Muscle of leg (tissue), 11 donors: ENCODE results near the gene ART3. TPM values are rescaled to one million over a fixed set of nuclear protein-coding genes. Genes with fewer than 3 reads are reported as not detected.

Source experiments
- DNase-seq: peaks from one replicate; pipeline ENCODE4 v3.0.0; 2013
- H3K27ac ChIP-seq: one replicate; pipeline ENCODE4 v1.5.1; 2013; ENCODE audit warnings: mild to moderate bottlenecking, low read length, control low read depth
- H3K27me3 ChIP-seq: one replicate; pipeline ENCODE4 v1.6.1; 2013; ENCODE audit warnings: low read length; ENCODE audit not compliant: control insufficient read depth, insufficient read depth
- H3K36me3 ChIP-seq: one replicate; pipeline ENCODE4 v1.6.1; 2013; ENCODE audit warnings: low read length; ENCODE audit not compliant: control insufficient read depth, insufficient read depth
- H3K4me1 ChIP-seq: one replicate; pipeline ENCODE4 v1.6.1; 2013; ENCODE audit warnings: low read length; ENCODE audit not compliant: control insufficient read depth, insufficient read depth
- H3K4me3 ChIP-seq: one replicate; pipeline ENCODE4 v1.5.1; 2013; ENCODE audit warnings: low read length, control low read depth
- H3K9me3 ChIP-seq: replicated peaks from 2 replicates; pipeline ENCODE4 v1.6.1; 2013; ENCODE audit warnings: low read depth, low read length; ENCODE audit not compliant: control insufficient read depth
- WGBS: methylation state at CpG from one replicate; pipeline ENCODE4 v1.1.5; 2013; ENCODE audit warnings: missing lambda C conversion rate; ENCODE audit not compliant: insufficient coverage; 5-methylcytosine and 5-hydroxymethylcytosine counted together
- polyA plus RNA-seq, 8 donors: library from polyadenylated mRNA; unstranded; fragments of 120-200 nt; gene quantifications; one replicate each; pipeline versions ENCODE4 v1.2.1 to v1.2.3, GENCODE V29; 2013; ENCODE audit warnings: inconsistent platforms in 1 of 8, low replicate concordance in 1 of 8; ENCODE audit not compliant: insufficient read length in 8 of 8, insufficient read depth in 1 of 8
- total RNA-seq: library from RNA; stranded (reverse); fragments of 120-200 nt; gene quantifications from one replicate; pipeline ENCODE4 v1.2.4, GENCODE V29; 2013

The ART3 gene
- total and polyA plus RNA-seq, 9 donors: 21.7 to 54.3 (median 37.4) TPM

DNA sequence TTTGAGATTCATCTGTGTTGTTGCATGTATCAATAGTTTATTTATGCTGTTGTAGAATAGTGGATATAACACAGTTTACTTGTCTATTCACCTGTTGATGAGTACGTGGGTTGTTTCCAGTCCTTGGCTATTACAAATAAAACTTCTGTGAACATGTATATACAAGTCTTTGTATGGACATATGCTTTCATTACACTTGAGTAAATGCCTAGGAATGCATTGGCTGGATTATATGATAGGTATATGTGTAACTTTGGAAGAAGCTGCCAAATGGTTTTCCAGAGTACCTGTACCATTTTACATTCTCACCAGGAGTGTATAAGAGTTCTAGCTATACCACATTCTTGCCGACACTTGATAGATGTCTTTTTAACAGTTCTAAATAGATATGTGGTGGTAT, 16.5 kb downstream of the ART3 start:
- H3K9me3 ChIP-seq: no peaks in the 10 kb centered on the region
- DNase-seq: no peak
- H3K27me3 ChIP-seq: no peaks in the 10 kb centered on the region
- peaks cover 4% of the 10 kb centered on the region for H3K4me1 ChIP-seq
- H3K36me3 ChIP-seq: no peaks in the 10 kb centered on the region
- H3K27ac ChIP-seq: no peak overlapping the region
- no peak overlapping the region for H3K4me3 ChIP-seq
- WGBS: no CpG with 5 or more reads among the region's 2 CpGs

DNA sequence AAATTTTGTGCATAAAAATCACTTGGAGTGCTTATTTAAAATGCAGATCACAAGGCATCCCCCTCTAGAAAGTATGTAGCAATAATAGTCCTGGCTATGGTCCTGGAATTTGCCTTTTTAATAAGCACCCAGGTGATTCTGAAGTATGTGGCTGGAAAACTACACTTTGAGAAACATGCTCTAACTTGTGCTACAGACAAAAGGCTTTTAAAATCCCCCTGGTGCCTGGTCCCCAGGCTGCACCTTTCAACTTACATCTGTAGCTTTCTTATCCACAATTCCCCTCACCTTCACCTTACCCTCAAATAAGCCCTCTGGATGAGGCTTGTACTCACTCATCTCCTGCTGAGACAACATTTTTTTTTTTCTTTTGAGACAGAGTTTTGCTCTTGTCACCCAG, 21.1 kb downstream of the ART3 start:
- Histone ChIP-seq H3K4me3 (no peak overlapping the region), H3K27me3 (no peaks in the 10 kb centered on the region)

DNA sequence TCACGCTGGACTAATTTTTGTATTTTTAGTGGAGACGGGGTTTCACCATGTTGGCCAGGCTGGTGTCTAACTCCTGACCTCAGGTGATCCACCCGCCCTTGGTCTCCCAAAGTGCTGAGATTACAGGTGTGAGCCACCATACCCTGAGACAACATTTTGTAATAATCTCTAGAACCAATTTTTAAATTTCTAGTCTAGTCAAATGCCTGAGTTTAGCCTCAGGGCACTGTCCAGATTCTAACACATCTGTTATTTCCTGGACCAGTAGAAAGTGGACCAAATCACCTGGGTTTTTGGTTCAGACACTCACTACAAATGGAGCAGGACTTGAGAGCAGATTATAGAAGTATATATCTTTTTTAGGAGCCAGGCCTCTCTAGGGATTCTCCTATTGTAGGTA, 21.6 kb downstream of the ART3 start:
- Histone ChIP-seq H3K27me3 (no peaks in the 10 kb centered on the region), H3K27ac (no peak overlapping the region), H3K9me3 (no peaks in the 10 kb centered on the region), H3K4me1 (no peaks in the 10 kb centered on the region), H3K36me3 (no peaks in the 10 kb centered on the region), H3K4me3 (no peak overlapping the region)
- WGBS: 92% methylated on average over 3 of the region's 3 CpGs
- DNase-seq: no peak

More for the DNA sequence above, 21.1 kb downstream of the ART3 start:
- DNase-seq: no peak
- no peaks in the 10 kb centered on the region for H3K36me3 ChIP-seq
- H3K27ac ChIP-seq: no peak overlapping the region
- no peaks in the 10 kb centered on the region for H3K4me1 ChIP-seq
- no peaks in the 10 kb centered on the region for H3K9me3 ChIP-seq

GRCh38 chr4:76105652-76106051, 31.1 kb downstream of the ART3 start:
- no peaks in the 10 kb centered on the region for H3K4me1 ChIP-seq
- H3K27me3 ChIP-seq: no peaks in the 10 kb centered on the region
- no peaks in the 10 kb centered on the region for H3K36me3 ChIP-seq
- WGBS: 32% methylated on average over 2 of the region's 3 CpGs
- no peaks in the 10 kb centered on the region for H3K9me3 ChIP-seq
- DNase-seq: peak; percentile 82
- H3K27ac ChIP-seq: no peak overlapping the region
- H3K4me3 ChIP-seq: no peak overlapping the region

GRCh38 chr4:76106442-76106841, 31.9 kb downstream of the ART3 start:
- H3K27ac ChIP-seq: no peak overlapping the region
- no CpG with 5 or more reads among the region's 4 CpGs for WGBS
- no peak overlapping the region for H3K4me3 ChIP-seq

DNA sequence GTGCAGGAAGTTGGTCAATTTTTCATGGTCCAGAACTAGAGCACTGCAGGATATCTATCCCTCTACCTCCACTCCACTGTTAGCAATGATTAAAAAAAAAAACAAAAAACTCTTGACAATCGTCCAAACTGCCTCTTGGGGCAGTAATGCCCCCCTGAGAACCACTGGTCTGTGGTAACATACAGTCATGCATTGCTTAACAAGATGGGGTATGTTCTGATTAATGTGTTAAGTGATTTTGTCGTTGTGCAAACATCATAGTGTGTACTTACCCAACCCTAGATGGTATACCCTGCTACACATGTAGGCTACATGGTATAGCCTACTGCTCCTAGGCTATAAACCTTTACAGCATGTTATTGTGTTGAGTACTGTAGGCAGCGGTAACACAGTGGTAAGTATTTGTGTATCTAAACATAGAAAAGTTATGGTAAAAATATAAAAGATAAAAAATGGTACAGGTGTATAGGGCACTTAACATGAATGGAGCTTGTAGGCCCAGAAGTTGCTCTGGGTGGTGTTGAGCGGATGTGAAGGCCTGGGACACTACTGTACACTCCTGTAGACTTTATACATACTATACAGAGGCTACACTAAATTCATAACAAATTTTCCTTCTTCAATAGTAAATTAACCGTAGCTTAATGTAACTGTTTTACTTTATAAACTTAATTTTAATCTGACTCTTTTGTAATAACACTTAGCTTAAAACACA, 34.1 kb downstream of the ART3 start:
- Histone ChIP-seq H3K27me3 (no peaks in the 10 kb centered on the region), H3K4me1 (no peaks in the 10 kb centered on the region), H3K9me3 (no peaks in the 10 kb centered on the region), H3K27ac (no peak overlapping the region), H3K4me3 (no peak overlapping the region), H3K36me3 (peaks cover under 1% of the 10 kb centered on the region)
- no peak for DNase-seq
- no CpG with 5 or more reads among the region's 5 CpGs for WGBS

More at GRCh38 chr4:76106442-76106841, 31.9 kb downstream of the ART3 start:
- H3K36me3 ChIP-seq: no peaks in the 10 kb centered on the region
- no peaks in the 10 kb centered on the region for H3K27me3 ChIP-seq
- H3K9me3 ChIP-seq: no peaks in the 10 kb centered on the region
- DNase-seq: no peak
- no peaks in the 10 kb centered on the region for H3K4me1 ChIP-seq

GRCh38 chr4:76116821-76117220, 42.3 kb downstream of the ART3 start:
- Histone ChIP-seq H3K27me3 (no peaks in the 10 kb centered on the region), H3K36me3 (peaks cover 13% of the 10 kb centered on the region), H3K4me1 (no peaks in the 10 kb centered on the region), H3K4me3 (no peak overlapping the region), H3K9me3 (no peaks in the 10 kb centered on the region), H3K27ac (no peak overlapping the region)
- DNase-seq: no peak
- no CpG with 5 or more reads among the region's 1 CpG for WGBS

- no peaks in the 10 kb centered on the region for H3K9me3 ChIP-seq
- no CpG with 5 or more reads among the region's 5 CpGs for WGBS
- H3K4me3 ChIP-seq: no peak overlapping the region
- peaks cover 13% of the 10 kb centered on the region for H3K36me3 ChIP-seq
- H3K27me3 ChIP-seq: no peaks in the 10 kb centered on the region
- DNase-seq: no peak
- H3K4me1 ChIP-seq: no peaks in the 10 kb centered on the region
- H3K27ac ChIP-seq: no peak overlapping the region
Measured at GRCh38 chr4:76117536-76117935, 43.0 kb downstream of the ART3 start.

DNA sequence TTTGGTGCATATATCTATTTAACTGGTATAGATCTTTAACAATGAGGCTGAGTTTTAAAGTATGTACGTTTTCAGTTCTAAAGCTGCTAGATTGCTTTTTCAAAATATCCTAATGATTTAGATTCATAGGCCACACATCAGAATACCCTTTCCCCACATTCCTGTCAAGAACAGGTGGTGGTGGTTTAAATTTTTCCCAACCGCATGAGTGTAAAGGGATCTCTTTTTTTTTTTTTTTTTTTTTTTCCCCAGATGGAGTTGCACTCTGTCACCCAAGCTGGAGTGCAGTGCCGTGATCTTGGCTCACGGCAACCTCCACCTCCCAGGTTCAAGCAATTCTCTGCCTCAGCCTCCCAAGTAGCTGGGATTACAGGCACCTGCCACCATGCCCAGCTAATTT, 45.7 kb downstream of the ART3 start:
- no peak for DNase-seq
- Histone ChIP-seq H3K36me3 (peaks cover 19% of the 10 kb centered on the region), H3K27ac (no peak overlapping the region), H3K9me3 (no peaks in the 10 kb centered on the region), H3K4me3 (no peak overlapping the region), H3K27me3 (no peaks in the 10 kb centered on the region), H3K4me1 (no peaks in the 10 kb centered on the region)
- 100% methylated on average over 2 of the region's 4 CpGs for WGBS

GRCh38 chr4:76125816-76126215, 51.3 kb downstream of the ART3 start:
- DNase-seq: no peak
- Histone ChIP-seq H3K27ac (no peak overlapping the region), H3K36me3 (peaks cover 17% of the 10 kb centered on the region), H3K4me3 (no peak overlapping the region), H3K9me3 (no peaks in the 10 kb centered on the region), H3K4me1 (no peaks in the 10 kb centered on the region), H3K27me3 (no peaks in the 10 kb centered on the region)

- no peak for DNase-seq
- no peaks in the 10 kb centered on the region for H3K27me3 ChIP-seq
- no peak overlapping the region for H3K27ac ChIP-seq
- no peaks in the 10 kb centered on the region for H3K9me3 ChIP-seq
- H3K4me1 ChIP-seq: no peaks in the 10 kb centered on the region
- no peak overlapping the region for H3K4me3 ChIP-seq
- WGBS: no CpG with 5 or more reads among the region's 3 CpGs
- H3K36me3 ChIP-seq: peaks cover 17% of the 10 kb centered on the region
Measured at GRCh38 chr4:76127754-76128153, 53.2 kb downstream of the ART3 start.
